SK-N-SH (cell line): ENCODE data around the gene ARGLU1. TPM values are rescaled to one million over a fixed set of nuclear protein-coding genes. Genes with fewer than 3 reads are reported as not detected.

Source experiments
- polyA plus RNA-seq, 3 experiments: library from polyadenylated mRNA; depleted of rRNA; stranded (reverse); fragments of >200 nt; gene quantifications; 2 replicates each; pipeline ENCODE4 v1.2.3, GENCODE V29; 2012
- TF ChIP-seq, protein P1 (sequence below): IDR thresholded peaks from 2 replicates; pipeline ENCODE4 v1.6.1; 2012; ENCODE audit warnings: mild to moderate bottlenecking, low read depth, low read length, moderate library complexity
- TF ChIP-seq, protein P2 (sequence below): fragments of 150-350 bp; IDR thresholded peaks from 2 replicates; pipeline ENCODE4 v1.6.1; 2016; ENCODE audit warnings: mild to moderate bottlenecking, low read depth, low read length

Gene ARGLU1
- polyA plus RNA-seq, 1 of the 3 experiments (the other 2 are of a cell fraction): 101 TPM

DNA sequence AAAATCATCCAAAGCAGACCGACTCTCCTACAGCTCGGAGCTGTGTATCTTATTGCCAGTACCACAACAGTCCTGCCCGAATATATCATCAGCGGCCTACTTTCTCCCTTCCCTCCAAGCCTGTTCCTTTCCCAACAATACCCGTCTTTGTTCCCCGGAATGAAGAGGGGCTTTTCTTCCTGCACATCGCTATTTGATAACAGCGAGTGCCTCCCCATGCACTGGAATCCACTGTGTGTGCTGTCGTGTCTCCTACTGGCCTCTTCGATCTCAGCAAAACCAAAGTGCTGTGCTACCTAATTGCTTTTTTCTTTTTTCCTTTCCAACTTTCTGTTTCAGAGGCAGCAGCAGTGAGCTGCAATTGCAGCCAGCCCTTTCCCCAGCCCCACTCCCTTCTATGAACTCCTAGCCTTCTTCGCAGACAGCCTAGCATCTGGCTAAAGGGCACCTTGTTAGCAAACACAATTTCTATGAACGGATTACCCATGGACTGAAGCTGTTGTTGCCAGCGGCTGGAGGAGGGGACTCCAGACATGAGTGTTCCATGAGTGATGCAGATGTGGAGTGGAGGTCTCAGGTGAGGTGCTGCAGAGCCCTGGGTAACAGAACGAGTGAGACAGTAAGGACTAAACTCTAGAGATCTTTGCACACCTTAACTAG lies 75.9 kb downstream of the ARGLU1 start (continued):
- TF ChIP-seq, protein P1, sequence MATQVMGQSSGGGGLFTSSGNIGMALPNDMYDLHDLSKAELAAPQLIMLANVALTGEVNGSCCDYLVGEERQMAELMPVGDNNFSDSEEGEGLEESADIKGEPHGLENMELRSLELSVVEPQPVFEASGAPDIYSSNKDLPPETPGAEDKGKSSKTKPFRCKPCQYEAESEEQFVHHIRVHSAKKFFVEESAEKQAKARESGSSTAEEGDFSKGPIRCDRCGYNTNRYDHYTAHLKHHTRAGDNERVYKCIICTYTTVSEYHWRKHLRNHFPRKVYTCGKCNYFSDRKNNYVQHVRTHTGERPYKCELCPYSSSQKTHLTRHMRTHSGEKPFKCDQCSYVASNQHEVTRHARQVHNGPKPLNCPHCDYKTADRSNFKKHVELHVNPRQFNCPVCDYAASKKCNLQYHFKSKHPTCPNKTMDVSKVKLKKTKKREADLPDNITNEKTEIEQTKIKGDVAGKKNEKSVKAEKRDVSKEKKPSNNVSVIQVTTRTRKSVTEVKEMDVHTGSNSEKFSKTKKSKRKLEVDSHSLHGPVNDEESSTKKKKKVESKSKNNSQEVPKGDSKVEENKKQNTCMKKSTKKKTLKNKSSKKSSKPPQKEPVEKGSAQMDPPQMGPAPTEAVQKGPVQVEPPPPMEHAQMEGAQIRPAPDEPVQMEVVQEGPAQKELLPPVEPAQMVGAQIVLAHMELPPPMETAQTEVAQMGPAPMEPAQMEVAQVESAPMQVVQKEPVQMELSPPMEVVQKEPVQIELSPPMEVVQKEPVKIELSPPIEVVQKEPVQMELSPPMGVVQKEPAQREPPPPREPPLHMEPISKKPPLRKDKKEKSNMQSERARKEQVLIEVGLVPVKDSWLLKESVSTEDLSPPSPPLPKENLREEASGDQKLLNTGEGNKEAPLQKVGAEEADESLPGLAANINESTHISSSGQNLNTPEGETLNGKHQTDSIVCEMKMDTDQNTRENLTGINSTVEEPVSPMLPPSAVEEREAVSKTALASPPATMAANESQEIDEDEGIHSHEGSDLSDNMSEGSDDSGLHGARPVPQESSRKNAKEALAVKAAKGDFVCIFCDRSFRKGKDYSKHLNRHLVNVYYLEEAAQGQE: no peak
- TF ChIP-seq, protein P2, sequence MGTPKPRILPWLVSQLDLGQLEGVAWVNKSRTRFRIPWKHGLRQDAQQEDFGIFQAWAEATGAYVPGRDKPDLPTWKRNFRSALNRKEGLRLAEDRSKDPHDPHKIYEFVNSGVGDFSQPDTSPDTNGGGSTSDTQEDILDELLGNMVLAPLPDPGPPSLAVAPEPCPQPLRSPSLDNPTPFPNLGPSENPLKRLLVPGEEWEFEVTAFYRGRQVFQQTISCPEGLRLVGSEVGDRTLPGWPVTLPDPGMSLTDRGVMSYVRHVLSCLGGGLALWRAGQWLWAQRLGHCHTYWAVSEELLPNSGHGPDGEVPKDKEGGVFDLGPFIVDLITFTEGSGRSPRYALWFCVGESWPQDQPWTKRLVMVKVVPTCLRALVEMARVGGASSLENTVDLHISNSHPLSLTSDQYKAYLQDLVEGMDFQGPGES: no peak

Other genes starting within 250 kb of the ARGLU1 start
- 2.8 and 3.0 TPM in 2 replicates for gene EFNB2, start 32.5 kb downstream of the ARGLU1 start, polyA plus RNA-seq (2012; rRNA removed)